ENCODE data around the gene FILIP1L.

The FILIP1L gene

GRCh38 chr3:99866261-99866761 lies 248.0 kb downstream of the FILIP1L start:
- DNase-seq (ENCODE audit: low read depth) = peak; percentile 80

GRCh38 chr3:99865321-99865720 lies 249.0 kb downstream of the FILIP1L start:
- peak; percentile 43 for DNase-seq (ENCODE audit: low read depth)

GRCh38 chr3:99864289-99864688 lies 250.0 kb downstream of the FILIP1L start:
- no peak for DNase-seq (ENCODE audit: low read depth)

- no peak for DNase-seq (ENCODE audit: low read depth)
Measured at GRCh38 chr3:99863588-99863987, 250.7 kb downstream of the FILIP1L start.

GRCh38 chr3:99863002-99863401 lies 251.3 kb downstream of the FILIP1L start:
- DNase-seq (ENCODE audit: low read depth) = no peak

- peak; percentile 64 for DNase-seq (ENCODE audit: low read depth)
Measured at GRCh38 chr3:99862208-99862607, 252.1 kb downstream of the FILIP1L start.

- no peak for DNase-seq (ENCODE audit: low read depth)
Measured at GRCh38 chr3:99861216-99861615, 253.1 kb downstream of the FILIP1L start.

GRCh38 chr3:99859825-99860224 lies 254.5 kb downstream of the FILIP1L start:
- DNase-seq (ENCODE audit: low read depth) = peak; percentile 76

GRCh38 chr3:99858469-99858868 lies 255.8 kb downstream of the FILIP1L start:
- no peak for DNase-seq (ENCODE audit: low read depth)

GRCh38 chr3:99857278-99857677 lies 257.0 kb downstream of the FILIP1L start:
- no peak for DNase-seq (ENCODE audit: low read depth)

- no peak for DNase-seq (ENCODE audit: low read depth)
Measured at GRCh38 chr3:99856437-99857220, 257.7 kb downstream of the FILIP1L start.

- no peak for DNase-seq (ENCODE audit: low read depth)
Measured at GRCh38 chr3:99855900-99856299, 258.4 kb downstream of the FILIP1L start.

- no peak for DNase-seq (ENCODE audit: low read depth)
Measured at GRCh38 chr3:99854756-99855298, 259.5 kb downstream of the FILIP1L start.

GRCh38 chr3:99852851-99853250 lies 261.4 kb downstream of the FILIP1L start:
- DNase-seq (ENCODE audit: low read depth) = no peak

GRCh38 chr3:99851955-99852354 lies 262.3 kb downstream of the FILIP1L start:
- no peak for DNase-seq (ENCODE audit: low read depth)

- DNase-seq (ENCODE audit: low read depth) = no peak
Measured at GRCh38 chr3:99850608-99851007, 263.7 kb downstream of the FILIP1L start.

- no peak for DNase-seq (ENCODE audit: low read depth)
Measured at GRCh38 chr3:99848433-99848832, 265.9 kb downstream of the FILIP1L start.

GRCh38 chr3:99846477-99847160 lies 267.7 kb downstream of the FILIP1L start:
- DNase-seq (ENCODE audit: low read depth) = peak; percentile 63

- no peak for DNase-seq (ENCODE audit: low read depth)
Measured at GRCh38 chr3:99845999-99846398, 268.3 kb downstream of the FILIP1L start.

- no peak for DNase-seq (ENCODE audit: low read depth)
Measured at GRCh38 chr3:99845331-99845730, 269.0 kb downstream of the FILIP1L start.

GRCh38 chr3:99843590-99844258 lies 270.6 kb downstream of the FILIP1L start:
- peak; percentile 30 for DNase-seq (ENCODE audit: low read depth)

- DNase-seq (ENCODE audit: low read depth) = peak; percentile 44
Measured at GRCh38 chr3:99842826-99843589, 271.3 kb downstream of the FILIP1L start.

Data from stromal cell of bone marrow (primary cell).